Spleen (tissue), 7 donors: ENCODE measurements around the gene CDR2.
A peak's percentile ranks its signal among the peaks of the same experiment; 100 is the strongest.

ENCODE experiments used
- POLR2A ChIP-seq, 3 donors: fragments of 450-650 bp; IDR thresholded peaks; one replicate each; pipeline ENCODE4 v1.5.1; 2017; ENCODE audit warnings: antibody characterized with exemption in 3 of 3, mild to moderate bottlenecking in 1 of 3
- POLR2AphosphoS5 ChIP-seq, 3 donors: sonication (generic); formaldehyde crosslinking; IDR thresholded peaks; one replicate each; pipeline ENCODE4 v1.5.1; 2017; ENCODE audit warnings: antibody characterized with exemption in 3 of 3
- TF ChIP-seq, protein P1 (sequence below), 11 experiments: fragments of 200-600 bp in 7 of 11; fragments of 450-650 bp in 4 of 11; sonication (generic) in 4 of 11; IDR thresholded peaks in 8 of 11; conservative IDR thresholded peaks in 3 of 11; 1 replicate in 7 of 11; 2 replicates in 4 of 11; pipeline versions ENCODE4 v1.4.0 to v1.8.0; 2016 to 2021; ENCODE audit warnings: antibody characterized with exemption in 11 of 11, inconsistent platforms in 4 of 11, mild to moderate bottlenecking in 1 of 11
- donor health status: DM: no; HTN: no; CAD: no; lungs with moderate emphysema.
- donor health status: DM: no; HTN: no; CAD: no.
- donor health status: DM: no; HTN: no; CAD: no.

- TF ChIP-seq, protein P1, sequence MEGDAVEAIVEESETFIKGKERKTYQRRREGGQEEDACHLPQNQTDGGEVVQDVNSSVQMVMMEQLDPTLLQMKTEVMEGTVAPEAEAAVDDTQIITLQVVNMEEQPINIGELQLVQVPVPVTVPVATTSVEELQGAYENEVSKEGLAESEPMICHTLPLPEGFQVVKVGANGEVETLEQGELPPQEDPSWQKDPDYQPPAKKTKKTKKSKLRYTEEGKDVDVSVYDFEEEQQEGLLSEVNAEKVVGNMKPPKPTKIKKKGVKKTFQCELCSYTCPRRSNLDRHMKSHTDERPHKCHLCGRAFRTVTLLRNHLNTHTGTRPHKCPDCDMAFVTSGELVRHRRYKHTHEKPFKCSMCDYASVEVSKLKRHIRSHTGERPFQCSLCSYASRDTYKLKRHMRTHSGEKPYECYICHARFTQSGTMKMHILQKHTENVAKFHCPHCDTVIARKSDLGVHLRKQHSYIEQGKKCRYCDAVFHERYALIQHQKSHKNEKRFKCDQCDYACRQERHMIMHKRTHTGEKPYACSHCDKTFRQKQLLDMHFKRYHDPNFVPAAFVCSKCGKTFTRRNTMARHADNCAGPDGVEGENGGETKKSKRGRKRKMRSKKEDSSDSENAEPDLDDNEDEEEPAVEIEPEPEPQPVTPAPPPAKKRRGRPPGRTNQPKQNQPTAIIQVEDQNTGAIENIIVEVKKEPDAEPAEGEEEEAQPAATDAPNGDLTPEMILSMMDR (IDR thresholded peaks at IDR 0.05 in 8 of 11, conservative IDR thresholded peaks at IDR 0.05 in 3 of 11): no peak
- TF ChIP-seq POLR2A (IDR thresholded peaks at IDR 0.05) (no peak), POLR2AphosphoS5 (IDR thresholded peaks at IDR 0.05) (peak; percentile 28 to 63 (median 37))
Measured at GRCh38 chr16:22373662-22374310, 633 bp downstream of the CDR2 start.
